Loucy (cell line): Measurements from ENCODE around the gene SP140L.

ENCODE experiments used
- EZH2phosphoT487 ChIP-seq: fragments of 200-600 bp; IDR thresholded peaks from 2 replicates; pipeline ENCODE4 v1.6.1; 2018; ENCODE audit warnings: antibody characterized with exemption, mild to moderate bottlenecking, moderate library complexity, borderline replicate concordance
- TF ChIP-seq, protein P1 (sequence below): fragments of 200-600 bp; sonication (generic); conservative IDR thresholded peaks from 2 replicates; pipeline ENCODE4 v1.5.1; 2014; ENCODE audit warnings: mild to moderate bottlenecking, antibody characterized with exemption, low read length

DNA sequence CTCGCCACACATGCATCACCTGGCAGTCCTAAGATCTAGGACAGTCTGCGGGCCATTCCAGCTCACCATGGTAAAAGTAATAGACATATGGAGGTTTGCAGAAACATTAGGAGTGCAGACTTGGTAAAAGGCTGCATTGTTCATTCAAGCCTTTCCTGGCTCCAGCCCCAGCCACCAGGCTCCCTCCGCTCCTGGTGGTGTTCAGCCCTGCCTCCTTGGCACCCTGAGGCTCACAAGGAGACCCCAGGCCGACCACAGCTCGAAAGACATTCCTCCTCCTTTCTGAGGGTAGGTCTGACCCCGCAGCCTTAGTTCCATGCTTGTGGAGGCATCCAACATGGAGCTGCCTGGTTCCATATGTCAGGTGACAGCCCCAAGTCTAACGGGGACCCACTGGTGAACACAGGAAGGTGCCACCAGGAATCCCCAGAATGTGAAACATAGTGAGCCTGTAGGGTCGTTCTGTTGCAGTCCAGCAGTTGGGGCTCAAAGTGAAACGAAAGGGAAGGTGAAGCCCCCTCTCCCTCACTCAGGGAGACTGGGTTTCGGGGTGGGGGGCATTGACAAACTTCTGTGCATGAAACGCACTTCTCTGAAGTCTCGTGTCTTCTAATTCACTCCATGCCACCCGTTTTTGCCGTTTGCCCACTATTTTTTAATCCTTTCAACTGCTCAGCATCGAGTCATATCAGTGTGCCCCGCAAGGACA is 84.0 kb downstream of the SP140L start:
- TF ChIP-seq, protein P1, sequence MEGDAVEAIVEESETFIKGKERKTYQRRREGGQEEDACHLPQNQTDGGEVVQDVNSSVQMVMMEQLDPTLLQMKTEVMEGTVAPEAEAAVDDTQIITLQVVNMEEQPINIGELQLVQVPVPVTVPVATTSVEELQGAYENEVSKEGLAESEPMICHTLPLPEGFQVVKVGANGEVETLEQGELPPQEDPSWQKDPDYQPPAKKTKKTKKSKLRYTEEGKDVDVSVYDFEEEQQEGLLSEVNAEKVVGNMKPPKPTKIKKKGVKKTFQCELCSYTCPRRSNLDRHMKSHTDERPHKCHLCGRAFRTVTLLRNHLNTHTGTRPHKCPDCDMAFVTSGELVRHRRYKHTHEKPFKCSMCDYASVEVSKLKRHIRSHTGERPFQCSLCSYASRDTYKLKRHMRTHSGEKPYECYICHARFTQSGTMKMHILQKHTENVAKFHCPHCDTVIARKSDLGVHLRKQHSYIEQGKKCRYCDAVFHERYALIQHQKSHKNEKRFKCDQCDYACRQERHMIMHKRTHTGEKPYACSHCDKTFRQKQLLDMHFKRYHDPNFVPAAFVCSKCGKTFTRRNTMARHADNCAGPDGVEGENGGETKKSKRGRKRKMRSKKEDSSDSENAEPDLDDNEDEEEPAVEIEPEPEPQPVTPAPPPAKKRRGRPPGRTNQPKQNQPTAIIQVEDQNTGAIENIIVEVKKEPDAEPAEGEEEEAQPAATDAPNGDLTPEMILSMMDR: no peak
- no peak for TF ChIP-seq EZH2phosphoT487
